HCT116 (cell line): ENCODE measurements around the gene GJD3.

Source experiments
- CTCF ChIP-seq, 3 experiments: fragments of 200-600 bp in 1 of 3; sonication (generic) in 1 of 3; IDR thresholded peaks in 2 of 3; conservative IDR thresholded peaks in 1 of 3; 2 replicates each; pipeline ENCODE4 v1.5.1; 2012 to 2017; ENCODE audit warnings: low read depth in 2 of 3, low read length in 2 of 3, antibody characterized with exemption in 1 of 3, borderline replicate concordance in 1 of 3, control low read depth in 1 of 3, mild to moderate bottlenecking in 1 of 3, mixed read lengths in 1 of 3, mixed run types in 1 of 3, moderate library complexity in 1 of 3; ENCODE audit not compliant: insufficient read depth in 1 of 3
- EGR1 ChIP-seq: IDR thresholded peaks from 2 replicates; pipeline ENCODE4 v1.6.1; 2012; ENCODE audit warnings: low read depth
- EZH2 ChIP-seq: fragments of 200-600 bp; sonication (generic); IDR thresholded peaks from 2 replicates; pipeline ENCODE4 v1.6.1; 2017; ENCODE audit warnings: antibody characterized with exemption, mixed run types
- MAX ChIP-seq: IDR thresholded peaks from 2 replicates; pipeline ENCODE4 v1.6.1; 2012
- POLR2A ChIP-seq: IDR thresholded peaks from 2 replicates; pipeline ENCODE4 v1.7.0; 2011; ENCODE audit warnings: borderline replicate concordance; ENCODE audit not compliant: insufficient read depth, insufficient read length; ENCODE audit errors: extremely low read depth
- POLR2AphosphoS5 ChIP-seq: IDR thresholded peaks from 2 replicates; pipeline ENCODE4 v1.6.1; 2011; ENCODE audit warnings: mild to moderate bottlenecking, low read depth, low read length, moderate library complexity
- RAD21 ChIP-seq: IDR thresholded peaks from 2 replicates; pipeline ENCODE4 v1.6.1; 2012; ENCODE audit warnings: low read depth, mild to moderate bottlenecking
- REST ChIP-seq: IDR thresholded peaks from 2 replicates; pipeline ENCODE4 v1.6.1; 2012; ENCODE audit warnings: low read depth
- SIN3A ChIP-seq: IDR thresholded peaks from 2 replicates; pipeline ENCODE4 v1.6.1; 2012; ENCODE audit warnings: low read depth
- SRF ChIP-seq: IDR thresholded peaks from 2 replicates; pipeline ENCODE4 v1.6.1; 2012; ENCODE audit warnings: low read depth
- YY1 ChIP-seq: IDR thresholded peaks from 2 replicates; pipeline ENCODE4 v1.6.1; 2011; ENCODE audit warnings: low read length, low read depth, moderate library complexity, mild to moderate bottlenecking; ENCODE audit not compliant: insufficient replicate concordance; ENCODE audit errors: extremely low read depth

GRCh38 chr17:40410082-40410481 is 45.5 kb upstream of the GJD3 start:
- TF ChIP-seq MAX: no peak
- TF ChIP-seq RAD21: no peak
- no peak for TF ChIP-seq POLR2AphosphoS5
- TF ChIP-seq YY1: no peak
- no peak for TF ChIP-seq CTCF (IDR thresholded peaks at IDR 0.05 in 2 of 3, conservative IDR thresholded peaks at IDR 0.05 in 1 of 3; ENCODE audit: borderline replicate concordance in 1 of 3, insufficient read depth in 1 of 3, low read depth in 2 of 3, low read length in 2 of 3)
- no peak for TF ChIP-seq EGR1
- no peak for TF ChIP-seq EZH2
- no peak for TF ChIP-seq REST
- no peak for TF ChIP-seq SIN3A
- no peak for TF ChIP-seq SRF
- TF ChIP-seq POLR2A: no peak
